ENCODE measurements around the gene RHBDF1.

Gene RHBDF1

GRCh38 chr16:83781-84615, 11.6 kb upstream of the RHBDF1 start:
- Mint-ChIP-seq H3K27me3 (no peaks in the 10 kb centered on the region), H3K4me1 (peaks cover 62% of the 10 kb centered on the region), H3K27ac (peak overlapping the region; percentile 86 to 95), H3K4me3 (peak overlapping the region; percentile 67 to 71), H3K9me3 (no peaks in the 10 kb centered on the region)
- DNase-seq (peak in 1 of 2 donors; percentile 37), ATAC-seq (peak; percentile 21)

GRCh38 chr16:83060-83603, 10.7 kb upstream of the RHBDF1 start:
- peak overlapping the region in 1 of 2 donors; percentile 25 for H3K4me3 Mint-ChIP-seq
- DNase-seq (no peak), ATAC-seq (no peak)
- peaks cover 67% of the 10 kb centered on the region for H3K4me1 Mint-ChIP-seq
- no peaks in the 10 kb centered on the region for H3K27me3 Mint-ChIP-seq
- H3K27ac Mint-ChIP-seq: peak overlapping the region in 1 of 2 donors; percentile 77
- no peaks in the 10 kb centered on the region for H3K9me3 Mint-ChIP-seq

- DNase-seq: no peak
- ATAC-seq: no peak
- no peaks in the 10 kb centered on the region for H3K9me3 Mint-ChIP-seq
- H3K27ac Mint-ChIP-seq: peak overlapping the region in 1 of 2 donors; percentile 85
- peaks cover 10% of the 10 kb centered on the region for H3K27me3 Mint-ChIP-seq
- peaks cover 65% of the 10 kb centered on the region for H3K4me1 Mint-ChIP-seq
- H3K4me3 Mint-ChIP-seq: peak overlapping the region; percentile 93 to 97
Measured at GRCh38 chr16:79151-80054, 7.0 kb upstream of the RHBDF1 start.

- DNase-seq: no peak
Measured at GRCh38 chr16:78444-79150, 6.2 kb upstream of the RHBDF1 start.

GRCh38 chr16:77807-78443, 5.5 kb upstream of the RHBDF1 start, which contains the start of gene MPG:
Gene MPG (plus strand): TSS chr16:78225. CDS start chr16:78310, 85 bp downstream.
- Mint-ChIP-seq H3K4me3 (peak within 1 kb of the TSS; percentile 93 to 97), H3K4me1 (peaks cover 53% of the 10 kb centered on the region), H3K27me3 (peaks cover 25% of the 10 kb centered on the region), H3K27ac (peak within 1 kb of the TSS; percentile 85 to 92), H3K9me3 (no peaks in the 10 kb centered on the region)
- ATAC-seq (peak; percentile 80), DNase-seq (peak; percentile 75 to 81)

More at GRCh38 chr16:78444-79150, 6.2 kb upstream of the RHBDF1 start:
- Mint-ChIP-seq H3K4me1 (peaks cover 59% of the 10 kb centered on the region), H3K27me3 (peaks cover 18% of the 10 kb centered on the region), H3K4me3 (peak overlapping the region; percentile 93 to 97), H3K27ac (peak overlapping the region; percentile 85 to 92), H3K9me3 (no peaks in the 10 kb centered on the region)
- ATAC-seq: peak; percentile 21

- Mint-ChIP-seq H3K4me1 (peaks cover 47% of the 10 kb centered on the region), H3K27ac (peak overlapping the region; percentile 61 to 89), H3K27me3 (peaks cover 29% of the 10 kb centered on the region), H3K9me3 (no peaks in the 10 kb centered on the region), H3K4me3 (peak overlapping the region; percentile 86 to 90)
- peak; percentile 48 for ATAC-seq
- peak; percentile 45 to 49 for DNase-seq
Measured at GRCh38 chr16:77273-77806, 4.9 kb upstream of the RHBDF1 start.

GRCh38 chr16:76535-77272, 4.3 kb upstream of the RHBDF1 start:
- ATAC-seq: no peak
- H3K4me1 Mint-ChIP-seq: peaks cover 44% of the 10 kb centered on the region
- peak overlapping the region; percentile 86 to 90 for H3K4me3 Mint-ChIP-seq
- no peak for DNase-seq
- H3K9me3 Mint-ChIP-seq: no peaks in the 10 kb centered on the region
- H3K27me3 Mint-ChIP-seq: peaks cover 32% of the 10 kb centered on the region
- H3K27ac Mint-ChIP-seq: peak overlapping the region; percentile 65 to 89

GRCh38 chr16:75580-76501, 3.4 kb upstream of the RHBDF1 start:
- peak overlapping the region; percentile 86 to 90 for H3K4me3 Mint-ChIP-seq
- H3K27ac Mint-ChIP-seq: peak overlapping the region in 1 of 2 donors; percentile 65

GRCh38 chr16:74747-75334, 2.4 kb upstream of the RHBDF1 start:
- H3K27me3 Mint-ChIP-seq: peaks cover 51% of the 10 kb centered on the region
- no peaks in the 10 kb centered on the region for H3K9me3 Mint-ChIP-seq
- DNase-seq: no peak
- H3K27ac Mint-ChIP-seq: peak overlapping the region in 1 of 2 donors; percentile 93
- H3K4me3 Mint-ChIP-seq: no peak overlapping the region
- H3K4me1 Mint-ChIP-seq: peaks cover 36% of the 10 kb centered on the region
- no peak for ATAC-seq

More at GRCh38 chr16:75580-76501, 3.4 kb upstream of the RHBDF1 start:
- DNase-seq: no peak
- no peak for ATAC-seq
- H3K9me3 Mint-ChIP-seq: no peaks in the 10 kb centered on the region
- peaks cover 41% of the 10 kb centered on the region for H3K27me3 Mint-ChIP-seq
- H3K4me1 Mint-ChIP-seq: peaks cover 44% of the 10 kb centered on the region

- no peak overlapping the region for H3K27ac Mint-ChIP-seq
- H3K27me3 Mint-ChIP-seq: peaks cover 57% of the 10 kb centered on the region
- H3K9me3 Mint-ChIP-seq: no peaks in the 10 kb centered on the region
- DNase-seq (no peak), ATAC-seq (no peak)
- H3K4me3 Mint-ChIP-seq: no peak overlapping the region
- peaks cover 29% of the 10 kb centered on the region for H3K4me1 Mint-ChIP-seq
Measured at GRCh38 chr16:74051-74746, 1.8 kb upstream of the RHBDF1 start.

- H3K4me1 Mint-ChIP-seq: peaks cover 16% of the 10 kb centered on the region
- H3K4me3 Mint-ChIP-seq: peak overlapping the region; percentile 29 to 56
- no peak overlapping the region for H3K27ac Mint-ChIP-seq
- DNase-seq (no peak), ATAC-seq (no peak)
- H3K9me3 Mint-ChIP-seq: no peaks in the 10 kb centered on the region
- H3K27me3 Mint-ChIP-seq: peaks cover 80% of the 10 kb centered on the region
Measured at GRCh38 chr16:71540-72401, 660 bp downstream of the RHBDF1 start.
